HL-60 (cell line): Measurements from ENCODE around the gene SLC44A4.

Source experiments
- POLR2AphosphoS5 ChIP-seq: IDR thresholded peaks from 2 replicates; pipeline ENCODE4 v1.6.1; 2012; ENCODE audit warnings: low read depth
- TF ChIP-seq, protein P1 (sequence below): IDR thresholded peaks from one replicate; pipeline ENCODE4 v1.5.1; 2011; ENCODE audit warnings: low read length, control low read depth, inconsistent platforms; ENCODE audit not compliant: insufficient read depth
- TF ChIP-seq, protein P2 (sequence below): IDR thresholded peaks from 2 replicates; pipeline ENCODE4 v1.6.1; 2012; ENCODE audit warnings: low read depth; ENCODE audit not compliant: insufficient replicate concordance

DNA sequence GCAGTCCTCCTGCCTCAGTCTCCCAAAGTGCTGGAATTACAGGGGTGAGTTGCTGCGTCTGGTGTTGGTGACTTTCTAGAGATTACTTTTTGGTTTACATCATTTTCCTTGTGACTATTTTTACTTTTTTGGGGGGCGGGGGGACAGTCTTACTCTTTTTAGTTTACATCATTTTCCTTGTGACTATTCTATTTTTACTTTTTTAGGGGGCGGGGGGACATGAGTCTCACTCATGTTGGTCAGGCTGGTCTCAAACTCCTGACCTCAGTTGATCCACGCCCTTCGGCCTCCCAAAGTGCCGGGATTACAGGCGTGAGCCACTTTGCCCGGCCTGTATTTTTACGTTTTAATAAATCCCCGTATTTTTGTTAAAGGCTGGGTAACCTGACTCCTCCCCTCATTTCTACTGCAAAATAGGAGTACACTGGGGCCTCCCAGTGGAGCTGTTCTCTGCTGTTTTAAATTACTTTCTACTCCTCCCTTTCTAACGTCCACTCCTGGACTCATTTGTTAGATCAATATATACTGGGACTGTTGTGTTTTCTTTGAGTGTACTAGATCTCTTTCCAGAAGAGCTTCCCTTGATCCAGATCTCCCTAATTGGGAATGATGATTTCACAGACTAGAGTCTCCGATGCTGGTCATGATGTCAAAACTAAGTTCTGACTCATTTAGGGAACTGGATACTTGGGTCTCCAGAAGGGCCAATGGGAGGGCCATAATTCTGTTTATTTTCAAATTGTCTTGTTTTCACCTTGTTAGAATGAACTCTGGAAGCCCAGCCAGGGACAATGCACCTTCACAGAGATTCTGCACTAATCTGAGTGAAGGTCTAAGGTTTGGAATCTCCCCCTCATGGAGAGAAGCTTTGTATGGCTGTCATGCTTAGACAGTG lies 42.1 kb downstream of the SLC44A4 start:
- TF ChIP-seq, protein P1, sequence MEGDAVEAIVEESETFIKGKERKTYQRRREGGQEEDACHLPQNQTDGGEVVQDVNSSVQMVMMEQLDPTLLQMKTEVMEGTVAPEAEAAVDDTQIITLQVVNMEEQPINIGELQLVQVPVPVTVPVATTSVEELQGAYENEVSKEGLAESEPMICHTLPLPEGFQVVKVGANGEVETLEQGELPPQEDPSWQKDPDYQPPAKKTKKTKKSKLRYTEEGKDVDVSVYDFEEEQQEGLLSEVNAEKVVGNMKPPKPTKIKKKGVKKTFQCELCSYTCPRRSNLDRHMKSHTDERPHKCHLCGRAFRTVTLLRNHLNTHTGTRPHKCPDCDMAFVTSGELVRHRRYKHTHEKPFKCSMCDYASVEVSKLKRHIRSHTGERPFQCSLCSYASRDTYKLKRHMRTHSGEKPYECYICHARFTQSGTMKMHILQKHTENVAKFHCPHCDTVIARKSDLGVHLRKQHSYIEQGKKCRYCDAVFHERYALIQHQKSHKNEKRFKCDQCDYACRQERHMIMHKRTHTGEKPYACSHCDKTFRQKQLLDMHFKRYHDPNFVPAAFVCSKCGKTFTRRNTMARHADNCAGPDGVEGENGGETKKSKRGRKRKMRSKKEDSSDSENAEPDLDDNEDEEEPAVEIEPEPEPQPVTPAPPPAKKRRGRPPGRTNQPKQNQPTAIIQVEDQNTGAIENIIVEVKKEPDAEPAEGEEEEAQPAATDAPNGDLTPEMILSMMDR, result no peak
- no peak for TF ChIP-seq POLR2AphosphoS5
- TF ChIP-seq, protein P2, sequence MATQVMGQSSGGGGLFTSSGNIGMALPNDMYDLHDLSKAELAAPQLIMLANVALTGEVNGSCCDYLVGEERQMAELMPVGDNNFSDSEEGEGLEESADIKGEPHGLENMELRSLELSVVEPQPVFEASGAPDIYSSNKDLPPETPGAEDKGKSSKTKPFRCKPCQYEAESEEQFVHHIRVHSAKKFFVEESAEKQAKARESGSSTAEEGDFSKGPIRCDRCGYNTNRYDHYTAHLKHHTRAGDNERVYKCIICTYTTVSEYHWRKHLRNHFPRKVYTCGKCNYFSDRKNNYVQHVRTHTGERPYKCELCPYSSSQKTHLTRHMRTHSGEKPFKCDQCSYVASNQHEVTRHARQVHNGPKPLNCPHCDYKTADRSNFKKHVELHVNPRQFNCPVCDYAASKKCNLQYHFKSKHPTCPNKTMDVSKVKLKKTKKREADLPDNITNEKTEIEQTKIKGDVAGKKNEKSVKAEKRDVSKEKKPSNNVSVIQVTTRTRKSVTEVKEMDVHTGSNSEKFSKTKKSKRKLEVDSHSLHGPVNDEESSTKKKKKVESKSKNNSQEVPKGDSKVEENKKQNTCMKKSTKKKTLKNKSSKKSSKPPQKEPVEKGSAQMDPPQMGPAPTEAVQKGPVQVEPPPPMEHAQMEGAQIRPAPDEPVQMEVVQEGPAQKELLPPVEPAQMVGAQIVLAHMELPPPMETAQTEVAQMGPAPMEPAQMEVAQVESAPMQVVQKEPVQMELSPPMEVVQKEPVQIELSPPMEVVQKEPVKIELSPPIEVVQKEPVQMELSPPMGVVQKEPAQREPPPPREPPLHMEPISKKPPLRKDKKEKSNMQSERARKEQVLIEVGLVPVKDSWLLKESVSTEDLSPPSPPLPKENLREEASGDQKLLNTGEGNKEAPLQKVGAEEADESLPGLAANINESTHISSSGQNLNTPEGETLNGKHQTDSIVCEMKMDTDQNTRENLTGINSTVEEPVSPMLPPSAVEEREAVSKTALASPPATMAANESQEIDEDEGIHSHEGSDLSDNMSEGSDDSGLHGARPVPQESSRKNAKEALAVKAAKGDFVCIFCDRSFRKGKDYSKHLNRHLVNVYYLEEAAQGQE, result no peak
